Ovary (tissue), 9 donors: ENCODE measurements around the gene ACO2. TPM values are rescaled to one million over a fixed set of nuclear protein-coding genes. Genes with fewer than 3 reads are reported as not detected.

Experiments
- DNase-seq, 5 donors: peaks; one replicate each; pipeline ENCODE4 v3.0.0-alpha.2; 2019 to 2020
- H3K27ac ChIP-seq, 2 donors: fragments of 200-600 bp; one replicate each; pipeline versions ENCODE4 v1.5.1 to v1.8.0; 2019 to 2022
- H3K27me3 ChIP-seq: fragments of 200-600 bp; one replicate; pipeline ENCODE4 v1.8.0; 2022
- H3K36me3 ChIP-seq: fragments of 200-600 bp; sonication (generic); one replicate; pipeline ENCODE4 v1.5.1; 2019
- H3K4me1 ChIP-seq: one replicate; pipeline ENCODE4 v1.8.1; 2013; ENCODE audit warnings: mild to moderate bottlenecking, moderate library complexity; ENCODE audit not compliant: insufficient read depth
- H3K4me3 ChIP-seq: fragments of 200-600 bp; sonication (generic); one replicate; pipeline ENCODE4 v1.5.1; 2017
- H3K9me3 ChIP-seq, 2 donors: fragments of 200-600 bp in 1 of 2; sonication (generic) in 1 of 2; one replicate each; pipeline versions ENCODE4 v1.5.1 to v1.8.1; 2013 to 2019; ENCODE audit warnings: mild to moderate bottlenecking in 1 of 2, moderate library complexity in 1 of 2
- EP300 ChIP-seq: sonication (generic); formaldehyde crosslinking; IDR thresholded peaks from one replicate; pipeline ENCODE4 v1.6.1; 2017; ENCODE audit warnings: antibody characterized with exemption
- POLR2A ChIP-seq: fragments of 450-650 bp; IDR thresholded peaks from one replicate; pipeline ENCODE4 v1.6.1; 2017; ENCODE audit warnings: antibody characterized with exemption, mild to moderate bottlenecking, moderate library complexity
- WGBS, 3 donors: extraction: QIAGEN DNeasy Blood & Tissue Kit in 1 of 3; methylation state at CpG; one replicate each; pipeline versions ENCODE4 v1.1.5 to v1.1.7; 2013 to 2017; 5-methylcytosine and 5-hydroxymethylcytosine counted together
- intact Hi-C, 4 donors: fragments of 100-400 bp; cut with DNase I; formaldehyde crosslinking; loops; one replicate each; pipeline versions ENCODE4 v1.11.0 to v1.15.1; 2022 to 2023
- polyA plus RNA-seq, 2 donors: library from polyadenylated mRNA; stranded (reverse); fragments of 200-250 nt in 1 of 2; fragments of 350-450 nt in 1 of 2; fragmentation: Illumina TruSeq in 1 of 2; extraction: RNeasy Lipid Tissue Mini Kit (QIAGEN cat#74804) in 1 of 2; gene quantifications; one replicate each; pipeline ENCODE4 v1.2.3, GENCODE V29; 2013 to 2014
- total RNA-seq, 7 donors: library from RNA; depleted of rRNA in 2 of 7; stranded (reverse); fragments of >200 nt in 2 of 7; fragmentation: NEBNext Ultra II Directional in 3 of 7; extraction: Animal tissue kit (Norgen Biotek cat#: 25700) in 3 of 7; gene quantifications; one replicate each; pipeline versions ENCODE4 v1.1.0 to v1.2.4, GENCODE V29; 2016 to 2023
- TF ChIP-seq, protein P1 (sequence below), 3 donors: fragments of 450-650 bp in 2 of 3; fragments of 200-600 bp in 1 of 3; IDR thresholded peaks; one replicate each; pipeline versions ENCODE4 v1.5.1 to v1.8.0; 2016 to 2022; ENCODE audit warnings: antibody characterized with exemption in 3 of 3, mild to moderate bottlenecking in 1 of 3
- donor health status: DM: no; HTN: no; CAD: no; lungs with moderate emphysema.
- donor health status: DM: no; HTN: no; CAD: no.
- donor health status: Bipolar disorder and iron deficiency.
- donor health status: DM: yes; HTN: yes; CAD: no.
- donor health status: DM: no; HTN: no; CAD: no.
- donor health status: DM: yes; HTN: yes; CAD: no.

Gene ACO2
- total and polyA plus RNA-seq, 9 donors: 20.6 to 99.1 (median 50.7) TPM

DNA sequence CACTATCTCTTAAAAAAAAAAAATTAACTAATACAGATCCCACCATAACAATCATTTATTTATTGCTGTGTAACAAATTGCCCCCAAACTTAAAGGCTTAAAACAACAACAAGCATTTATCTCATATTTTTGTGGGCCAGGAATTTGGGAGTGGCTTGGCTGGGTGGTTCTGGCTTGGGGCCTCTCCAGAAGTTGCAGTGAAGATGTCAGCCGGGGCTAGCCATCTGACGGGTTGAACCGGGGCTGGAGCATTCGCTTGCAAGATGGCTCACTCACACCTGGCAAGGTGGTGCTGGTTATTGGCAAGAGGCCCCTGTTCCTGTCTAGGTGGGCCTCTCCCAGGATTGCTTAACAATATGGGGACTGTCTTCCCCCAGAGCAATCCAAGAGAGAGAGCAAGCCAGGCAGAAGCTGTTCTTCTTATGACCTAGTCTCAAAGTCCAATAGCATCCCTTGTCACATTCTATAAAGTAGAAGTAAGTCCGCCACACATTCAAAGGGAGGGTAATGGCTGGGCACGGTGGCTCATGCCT lies 29.5 kb downstream of the ACO2 start:
- WGBS, 3 donors: 38 to 42% (median 40%) methylated on average over 6 of the region's 6 CpGs
- H3K27me3 ChIP-seq: no peaks in the 10 kb centered on the region
- H3K36me3 ChIP-seq: no peaks in the 10 kb centered on the region
- no peaks in the 10 kb centered on the region for H3K9me3 ChIP-seq
- H3K4me3 ChIP-seq: no peak overlapping the region
- intact Hi-C loops: no loop called here
- TF ChIP-seq POLR2A (no peak), EP300 (no peak)
- TF ChIP-seq, protein P1, sequence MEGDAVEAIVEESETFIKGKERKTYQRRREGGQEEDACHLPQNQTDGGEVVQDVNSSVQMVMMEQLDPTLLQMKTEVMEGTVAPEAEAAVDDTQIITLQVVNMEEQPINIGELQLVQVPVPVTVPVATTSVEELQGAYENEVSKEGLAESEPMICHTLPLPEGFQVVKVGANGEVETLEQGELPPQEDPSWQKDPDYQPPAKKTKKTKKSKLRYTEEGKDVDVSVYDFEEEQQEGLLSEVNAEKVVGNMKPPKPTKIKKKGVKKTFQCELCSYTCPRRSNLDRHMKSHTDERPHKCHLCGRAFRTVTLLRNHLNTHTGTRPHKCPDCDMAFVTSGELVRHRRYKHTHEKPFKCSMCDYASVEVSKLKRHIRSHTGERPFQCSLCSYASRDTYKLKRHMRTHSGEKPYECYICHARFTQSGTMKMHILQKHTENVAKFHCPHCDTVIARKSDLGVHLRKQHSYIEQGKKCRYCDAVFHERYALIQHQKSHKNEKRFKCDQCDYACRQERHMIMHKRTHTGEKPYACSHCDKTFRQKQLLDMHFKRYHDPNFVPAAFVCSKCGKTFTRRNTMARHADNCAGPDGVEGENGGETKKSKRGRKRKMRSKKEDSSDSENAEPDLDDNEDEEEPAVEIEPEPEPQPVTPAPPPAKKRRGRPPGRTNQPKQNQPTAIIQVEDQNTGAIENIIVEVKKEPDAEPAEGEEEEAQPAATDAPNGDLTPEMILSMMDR (IDR thresholded peaks at IDR 0.05): no peak
- H3K4me1 ChIP-seq: peaks cover 2% of the 10 kb centered on the region
- H3K27ac ChIP-seq: no peak overlapping the region
- DNase-seq: no peak

DNA sequence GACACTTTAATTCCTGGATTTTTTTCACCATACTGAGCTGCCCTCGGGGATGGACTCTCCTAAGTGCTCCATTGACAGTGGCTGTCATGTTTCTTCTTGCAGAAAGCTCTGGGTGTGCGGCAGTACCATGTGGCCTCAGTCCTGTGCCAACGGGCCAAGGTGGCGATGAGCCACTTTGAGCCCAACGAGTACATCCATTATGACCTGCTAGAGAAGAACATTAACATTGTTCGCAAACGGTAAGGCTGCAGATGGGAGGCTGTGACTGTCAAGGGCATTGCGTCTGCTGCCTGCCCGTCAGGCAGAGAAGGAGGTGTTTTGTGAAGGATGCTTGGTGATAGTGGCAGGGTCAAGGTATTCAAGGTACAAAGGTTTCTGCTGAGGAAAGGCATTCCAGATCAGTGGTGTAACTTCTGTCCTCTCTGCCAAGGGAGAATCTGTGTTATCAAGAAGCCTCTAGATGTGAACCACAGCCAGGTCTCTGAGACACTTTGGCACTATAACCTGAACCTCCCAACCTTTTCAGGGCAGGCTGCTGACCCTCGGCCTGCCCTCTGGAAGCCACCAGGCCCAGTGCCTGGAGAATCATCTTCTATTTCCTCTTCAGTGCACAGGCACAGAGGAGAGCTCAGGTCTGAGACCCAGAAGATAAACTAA lies 30.8 kb downstream of the ACO2 start:
- Histone ChIP-seq H3K36me3 (no peaks in the 10 kb centered on the region), H3K27ac (no peak overlapping the region), H3K4me1 (peaks cover 2% of the 10 kb centered on the region), H3K4me3 (no peak overlapping the region), H3K9me3 (no peaks in the 10 kb centered on the region), H3K27me3 (no peaks in the 10 kb centered on the region)
- intact Hi-C loops: loop anchor here in 1 of 4 donors (10.0 kb wide), 1 partner anchor 45 kb away; no protein-coding TSS in a partner anchor
- DNase-seq: no peak
- TF ChIP-seq, protein P1 (IDR thresholded peaks at IDR 0.05): no peak
- TF ChIP-seq EP300 (no peak), POLR2A (no peak)
- WGBS, 3 donors: 86 to 89% (median 86%) methylated on average over 10 of the region's 10 CpGs

- Histone ChIP-seq H3K36me3 (no peaks in the 10 kb centered on the region), H3K9me3 (no peaks in the 10 kb centered on the region), H3K4me1 (peaks cover 2% of the 10 kb centered on the region), H3K27ac (no peak overlapping the region), H3K4me3 (no peak overlapping the region), H3K27me3 (no peaks in the 10 kb centered on the region)
- no peak for TF ChIP-seq EP300
- TF ChIP-seq, protein P1 (IDR thresholded peaks at IDR 0.05): no peak
- TF ChIP-seq POLR2A: no peak
- intact Hi-C loops: loop anchor here in 1 of 4 donors (10.0 kb wide), 1 partner anchor 46 kb away; no protein-coding TSS in a partner anchor
- DNase-seq: no peak
- 85 to 90% (median 90%) methylated on average over 7 of the region's 7 CpGs for WGBS, 3 donors
These were observed 31.4 kb downstream of the ACO2 start for GRCh38 chr22:41500303-41500702.

GRCh38 chr22:41501209-41501608 lies 32.3 kb downstream of the ACO2 start:
- intact Hi-C loops: loop anchor here in 1 of 4 donors (10.0 kb wide), 1 partner anchor 46 kb away; no protein-coding TSS in a partner anchor
- Histone ChIP-seq H3K4me1 (peaks cover 2% of the 10 kb centered on the region), H3K36me3 (no peaks in the 10 kb centered on the region), H3K27me3 (no peaks in the 10 kb centered on the region), H3K27ac (no peak overlapping the region), H3K9me3 (no peaks in the 10 kb centered on the region), H3K4me3 (no peak overlapping the region)
- no peak for DNase-seq
- TF ChIP-seq, protein P1 (IDR thresholded peaks at IDR 0.05): no peak
- TF ChIP-seq EP300 (no peak), POLR2A (no peak)
- WGBS, 3 donors: 84 to 91% (median 91%) methylated on average over 5 of the region's 5 CpGs
